ENCODE measurements around the gene SEC22C. TPM values are rescaled to one million over a fixed set of nuclear protein-coding genes. Genes with fewer than 3 reads are reported as not detected.
A peak's percentile ranks its signal among the peaks of the same experiment; 100 is the strongest.

SEC22C gene
- total RNA-seq, 4 donors from 2014 or later: 46.0 to 81.2 (median 56.1) TPM

- DNase-seq (ENCODE audit: low spot score): no peak
Measured at GRCh38 chr3:42508562-42508961, 73.2 kb downstream of the SEC22C start.

GRCh38 chr3:42507761-42508335, 73.9 kb downstream of the SEC22C start:
- ATAC-seq (ENCODE audit: low FRiP score): no peak
- DNase-seq (ENCODE audit: low spot score): peak; percentile 14
- no peak for TF ChIP-seq CTCF (IDR thresholded peaks at IDR 0.05)

More at GRCh38 chr3:42508562-42508961, 73.2 kb downstream of the SEC22C start:
- ATAC-seq (ENCODE audit: low FRiP score): no peak
- no peak for TF ChIP-seq CTCF (IDR thresholded peaks at IDR 0.05)

- no peak for ATAC-seq (ENCODE audit: low FRiP score)
Measured at GRCh38 chr3:42507252-42507651, 74.5 kb downstream of the SEC22C start.

GRCh38 chr3:42505849-42506410, 75.8 kb downstream of the SEC22C start:
- ATAC-seq (ENCODE audit: low FRiP score): no peak
- DNase-seq (ENCODE audit: low spot score): no peak

More at GRCh38 chr3:42507252-42507651, 74.5 kb downstream of the SEC22C start:
- TF ChIP-seq CTCF (IDR thresholded peaks at IDR 0.05): no peak
- DNase-seq (ENCODE audit: low spot score): no peak

GRCh38 chr3:42505128-42505848, 76.5 kb downstream of the SEC22C start:
- no peak for TF ChIP-seq CTCF (IDR thresholded peaks at IDR 0.05)
- ATAC-seq (ENCODE audit: low FRiP score) (no peak), DNase-seq (ENCODE audit: low spot score) (no peak)

More at GRCh38 chr3:42505849-42506410, 75.8 kb downstream of the SEC22C start:
- TF ChIP-seq CTCF (IDR thresholded peaks at IDR 0.05): no peak

GRCh38 chr3:42504334-42505127, 77.2 kb downstream of the SEC22C start:
- no peak for DNase-seq (ENCODE audit: low spot score)
- ATAC-seq (ENCODE audit: low FRiP score): no peak
- no peak for TF ChIP-seq CTCF (IDR thresholded peaks at IDR 0.05)

Data from omental fat pad (tissue), 4 donors.